ENCODE measurements around the gene DNM2.

The DNM2 gene

GRCh38 chr19:10701955-10702525 is 15.8 kb upstream of the DNM2 start:
- Histone ChIP-seq H3K4me1 (ENCODE audit: insufficient read depth, insufficient read length) (no peaks in the 10 kb centered on the region), H3K27me3 (ENCODE audit: insufficient read depth, insufficient read length) (no peaks in the 10 kb centered on the region), H3K9me3 (ENCODE audit: insufficient read depth, low read length) (no peaks in the 10 kb centered on the region), H3K4me3 (ENCODE audit: insufficient read length, low read depth) (peak overlapping the region; percentile 97), H3K9ac (ENCODE audit: insufficient read length, low read depth) (peak overlapping the region; percentile 99), H3K36me3 (ENCODE audit: insufficient read depth, insufficient read length, low read length) (peaks cover 9% of the 10 kb centered on the region)
- DNase-seq (ENCODE audit: low read depth, low spot score), result no peak
- TF ChIP-seq ZNF274 (IDR thresholded peaks at IDR 0.05; ENCODE audit: low read depth, low read length) (no peak), YY1 (IDR thresholded peaks at IDR 0.05; ENCODE audit: insufficient read depth, insufficient read length) (no peak), SUZ12 (IDR thresholded peaks at IDR 0.05; ENCODE audit: extremely low read depth, insufficient read depth, insufficient read length) (no peak)

GRCh38 chr19:10706990-10707389 is 10.9 kb upstream of the DNM2 start:
- no peak for TF ChIP-seq YY1 (IDR thresholded peaks at IDR 0.05; ENCODE audit: insufficient read depth, insufficient read length)
- no peak for TF ChIP-seq SUZ12 (IDR thresholded peaks at IDR 0.05; ENCODE audit: extremely low read depth, insufficient read depth, insufficient read length)
- peaks cover 31% of the 10 kb centered on the region for H3K36me3 ChIP-seq (ENCODE audit: insufficient read depth, insufficient read length, low read length)
- no peak for DNase-seq (ENCODE audit: low read depth, low spot score)

GRCh38 chr19:10707440-10707839 is 10.4 kb upstream of the DNM2 start:
- Histone ChIP-seq H3K27me3 (ENCODE audit: insufficient read depth, insufficient read length) (no peaks in the 10 kb centered on the region), H3K36me3 (ENCODE audit: insufficient read depth, insufficient read length, low read length) (peaks cover 36% of the 10 kb centered on the region), H3K4me1 (ENCODE audit: insufficient read depth, insufficient read length) (peaks cover 6% of the 10 kb centered on the region), H3K9me3 (ENCODE audit: insufficient read depth, low read length) (no peaks in the 10 kb centered on the region), H3K4me3 (ENCODE audit: insufficient read length, low read depth) (no peak overlapping the region), H3K9ac (ENCODE audit: insufficient read length, low read depth) (no peak overlapping the region)
- no peak for TF ChIP-seq SUZ12 (IDR thresholded peaks at IDR 0.05; ENCODE audit: extremely low read depth, insufficient read depth, insufficient read length)
- TF ChIP-seq YY1 (IDR thresholded peaks at IDR 0.05; ENCODE audit: insufficient read depth, insufficient read length), result no peak
- TF ChIP-seq ZNF274 (IDR thresholded peaks at IDR 0.05; ENCODE audit: low read depth, low read length), result no peak
- DNase-seq (ENCODE audit: low read depth, low spot score), result no peak

More at GRCh38 chr19:10706990-10707389, 10.9 kb upstream of the DNM2 start:
- Histone ChIP-seq H3K4me1 (ENCODE audit: insufficient read depth, insufficient read length) (peaks cover 6% of the 10 kb centered on the region), H3K9me3 (ENCODE audit: insufficient read depth, low read length) (no peaks in the 10 kb centered on the region), H3K4me3 (ENCODE audit: insufficient read length, low read depth) (no peak overlapping the region), H3K27me3 (ENCODE audit: insufficient read depth, insufficient read length) (no peaks in the 10 kb centered on the region), H3K9ac (ENCODE audit: insufficient read length, low read depth) (no peak overlapping the region)

- Histone ChIP-seq H3K4me3 (ENCODE audit: insufficient read length, low read depth) (no peak overlapping the region), H3K4me1 (ENCODE audit: insufficient read depth, insufficient read length) (peaks cover 6% of the 10 kb centered on the region), H3K9me3 (ENCODE audit: insufficient read depth, low read length) (no peaks in the 10 kb centered on the region), H3K9ac (ENCODE audit: insufficient read length, low read depth) (no peak overlapping the region), H3K27me3 (ENCODE audit: insufficient read depth, insufficient read length) (no peaks in the 10 kb centered on the region), H3K36me3 (ENCODE audit: insufficient read depth, insufficient read length, low read length) (peaks cover 44% of the 10 kb centered on the region)
- TF ChIP-seq SUZ12 (IDR thresholded peaks at IDR 0.05; ENCODE audit: extremely low read depth, insufficient read depth, insufficient read length), result no peak
- no peak for TF ChIP-seq YY1 (IDR thresholded peaks at IDR 0.05; ENCODE audit: insufficient read depth, insufficient read length)
- no peak for TF ChIP-seq ZNF274 (IDR thresholded peaks at IDR 0.05; ENCODE audit: low read depth, low read length)
- no peak for DNase-seq (ENCODE audit: low read depth, low spot score)
Measured at GRCh38 chr19:10708291-10708690, 9.6 kb upstream of the DNM2 start.

- Histone ChIP-seq H3K4me3 (ENCODE audit: insufficient read length, low read depth) (no peak overlapping the region), H3K4me1 (ENCODE audit: insufficient read depth, insufficient read length) (peaks cover 6% of the 10 kb centered on the region), H3K36me3 (ENCODE audit: insufficient read depth, insufficient read length, low read length) (peaks cover 49% of the 10 kb centered on the region), H3K9me3 (ENCODE audit: insufficient read depth, low read length) (no peaks in the 10 kb centered on the region), H3K27me3 (ENCODE audit: insufficient read depth, insufficient read length) (no peaks in the 10 kb centered on the region), H3K9ac (ENCODE audit: insufficient read length, low read depth) (peak overlapping the region; percentile 32)
- no peak for DNase-seq (ENCODE audit: low read depth, low spot score)
- TF ChIP-seq ZNF274 (IDR thresholded peaks at IDR 0.05; ENCODE audit: low read depth, low read length) (no peak), YY1 (IDR thresholded peaks at IDR 0.05; ENCODE audit: insufficient read depth, insufficient read length) (no peak), SUZ12 (IDR thresholded peaks at IDR 0.05; ENCODE audit: extremely low read depth, insufficient read depth, insufficient read length) (no peak)
Measured at GRCh38 chr19:10712045-10712444, 5.8 kb upstream of the DNM2 start.

- H3K36me3 ChIP-seq (ENCODE audit: insufficient read depth, insufficient read length, low read length), result peaks cover 44% of the 10 kb centered on the region
- no peaks in the 10 kb centered on the region for H3K9me3 ChIP-seq (ENCODE audit: insufficient read depth, low read length)
- DNase-seq (ENCODE audit: low read depth, low spot score), result no peak
- H3K4me1 ChIP-seq (ENCODE audit: insufficient read depth, insufficient read length), result peaks cover 4% of the 10 kb centered on the region
- no peaks in the 10 kb centered on the region for H3K27me3 ChIP-seq (ENCODE audit: insufficient read depth, insufficient read length)
- no peak overlapping the region for H3K4me3 ChIP-seq (ENCODE audit: insufficient read length, low read depth)
- TF ChIP-seq SUZ12 (IDR thresholded peaks at IDR 0.05; ENCODE audit: extremely low read depth, insufficient read depth, insufficient read length) (no peak), YY1 (IDR thresholded peaks at IDR 0.05; ENCODE audit: insufficient read depth, insufficient read length) (no peak), ZNF274 (IDR thresholded peaks at IDR 0.05; ENCODE audit: low read depth, low read length) (no peak)
- no peak overlapping the region for H3K9ac ChIP-seq (ENCODE audit: insufficient read length, low read depth)
Measured at GRCh38 chr19:10712754-10713153, 5.1 kb upstream of the DNM2 start.

GRCh38 chr19:10713317-10713716 is 4.6 kb upstream of the DNM2 start:
- Histone ChIP-seq H3K4me1 (ENCODE audit: insufficient read depth, insufficient read length) (peaks cover 4% of the 10 kb centered on the region), H3K27me3 (ENCODE audit: insufficient read depth, insufficient read length) (no peaks in the 10 kb centered on the region), H3K9me3 (ENCODE audit: insufficient read depth, low read length) (no peaks in the 10 kb centered on the region), H3K4me3 (ENCODE audit: insufficient read length, low read depth) (no peak overlapping the region), H3K36me3 (ENCODE audit: insufficient read depth, insufficient read length, low read length) (peaks cover 41% of the 10 kb centered on the region), H3K9ac (ENCODE audit: insufficient read length, low read depth) (no peak overlapping the region)
- DNase-seq (ENCODE audit: low read depth, low spot score), result no peak
- no peak for TF ChIP-seq SUZ12 (IDR thresholded peaks at IDR 0.05; ENCODE audit: extremely low read depth, insufficient read depth, insufficient read length)
- TF ChIP-seq ZNF274 (IDR thresholded peaks at IDR 0.05; ENCODE audit: low read depth, low read length), result no peak
- no peak for TF ChIP-seq YY1 (IDR thresholded peaks at IDR 0.05; ENCODE audit: insufficient read depth, insufficient read length)
